ENCODE measurements around the gene ZFYVE28.

DNA sequence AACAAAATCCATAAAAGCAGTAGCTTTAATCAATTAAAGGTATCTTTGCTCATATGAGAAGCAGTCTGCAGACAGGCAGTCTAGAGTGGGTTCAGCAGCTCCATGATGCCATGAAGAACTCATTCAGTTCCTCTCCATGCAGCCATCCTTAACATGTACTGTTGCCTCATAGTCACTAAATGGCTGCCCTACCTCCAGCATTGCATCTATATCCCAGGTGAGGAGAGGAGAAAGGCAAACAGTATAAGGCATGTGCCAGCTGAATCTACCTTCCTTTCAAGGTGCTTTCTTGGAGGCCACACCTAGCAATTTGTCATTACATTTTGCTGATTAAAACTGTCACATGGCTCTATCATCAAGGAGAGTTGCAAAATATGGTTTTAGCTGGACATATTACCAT is 13.6 kb upstream of the ZFYVE28 start:
- TF ChIP-seq POLR2AphosphoS5 (IDR thresholded peaks at IDR 0.05; ENCODE audit: low read depth, low read length) (no peak), POLR2A (IDR thresholded peaks at IDR 0.05; ENCODE audit: low read depth, low read length) (no peak), SPI1 (IDR thresholded peaks at IDR 0.05; ENCODE audit: low read depth, low read length) (no peak), TAF1 (IDR thresholded peaks at IDR 0.05; ENCODE audit: low read depth, low read length) (no peak), POU2F2 (IDR thresholded peaks at IDR 0.05; ENCODE audit: low read depth, low read length) (no peak)
